HCT116 (cell line): Measurements from ENCODE around the gene RAD9A. TPM values are rescaled to one million over a fixed set of nuclear protein-coding genes. Genes with fewer than 3 reads are reported as not detected.
A peak's percentile ranks its signal among the peaks of the same experiment; 100 is the strongest.

ENCODE experiments used
- ATAC-seq: fragments of 200-7000 bp; cut with Tn5 transposase; 2 replicates; pipeline ENCODE4 v1.9.1; 2020; ENCODE audit warnings: mild to moderate bottlenecking, moderate library complexity
- BruUV-seq: library from RNA; stranded (reverse); fragments of 400-500 nt; replicated peaks from 2 replicates; lab custom pipeline; 2021; lab: Mats Ljungman, UMichigan
- CTCF ChIA-PET: fragments of 300-600 bp; sonication (Branson Sonifier 250); formaldehyde crosslinking; loops from one replicate; lab custom pipeline; 2021; ENCODE audit warnings: antibody characterized with exemption; lab: Charles Lee
- POLR2A ChIA-PET: fragments of 300-600, 350-600 bp; sonication (Branson Sonifier 250); formaldehyde crosslinking; loops from one replicate; lab custom pipeline; 2021; ENCODE audit warnings: antibody characterized with exemption; lab: Charles Lee
- RAD21 ChIA-PET, 2 experiments: fragments of 300-600 bp; sonication (Branson Sonifier 250); formaldehyde crosslinking; loops; one replicate each; lab custom pipeline; 2023; ENCODE audit warnings: low total read pairs in 2 of 2; ENCODE audit not compliant: uncharacterized antibody in 2 of 2, unreplicated experiment in 2 of 2, low non-redundant PET in 1 of 2; lab: Charles Lee
- DNase-seq: peaks from one replicate; pipeline ENCODE4 v3.0.0-alpha.2; 2010; ENCODE audit warnings: low read depth, low spot score
- H2AFZ ChIP-seq: fragments of 200-600 bp; shearing (Covaris generic), sonication (generic); 2 replicates; pipeline ENCODE4 v1.6.1; 2017; ENCODE audit warnings: low read depth, mixed run types, mixed read lengths, antibody characterized with exemption, low read length; ENCODE audit not compliant: poor library complexity, severe bottlenecking
- H3K27ac ChIP-seq: 2 replicates; pipeline ENCODE4 v1.5.1; 2012; ENCODE audit warnings: low read depth, low read length
- H3K27me3 ChIP-seq: fragments of 200-600 bp; sonication (generic); 2 replicates; pipeline ENCODE4 v1.6.1; 2016; ENCODE audit warnings: mixed run types, low read length, mixed read lengths; ENCODE audit not compliant: insufficient read depth
- H3K36me3 ChIP-seq, 2 experiments: fragments of 200-500 bp in 1 of 2; fragments of 200-600 bp in 1 of 2; sonication (Bioruptor generic) in 1 of 2; sonication (generic) in 1 of 2; 2 replicates each; pipeline versions ENCODE4 v1.5.1 to v1.6.1; 2014 to 2016; ENCODE audit warnings: low read length in 2 of 2, inconsistent platforms in 1 of 2, mixed read lengths in 1 of 2, mixed run types in 1 of 2; ENCODE audit not compliant: insufficient read depth in 2 of 2, control insufficient read depth in 1 of 2
- H3K4me1 ChIP-seq, 2 experiments: fragments of 200-600 bp in 1 of 2; sonication (generic) in 1 of 2; 2 replicates each; pipeline versions ENCODE4 v1.5.1 to v1.6.1; 2012 to 2017; ENCODE audit warnings: low read length in 2 of 2, inconsistent platforms in 1 of 2, mild to moderate bottlenecking in 1 of 2, mixed read lengths in 1 of 2, mixed run types in 1 of 2, moderate library complexity in 1 of 2; ENCODE audit not compliant: insufficient read depth in 2 of 2, control insufficient read depth in 1 of 2
- H3K4me2 ChIP-seq: fragments of 200-600 bp; sonication (generic); 2 replicates; pipeline ENCODE4 v1.6.1; 2017; ENCODE audit warnings: mixed run types, low read length, mixed read lengths
- H3K4me3 ChIP-seq, 2 experiments: fragments of 200-600 bp in 1 of 2; sonication (generic) in 1 of 2; replicated peaks in 1 of 2; 2 replicates each; pipeline ENCODE4 v1.5.1; 2011 to 2016; ENCODE audit warnings: low read length in 2 of 2, control low read depth in 1 of 2, low read depth in 1 of 2, mild to moderate bottlenecking in 1 of 2, mixed read lengths in 1 of 2, mixed run types in 1 of 2
- H3K79me2 ChIP-seq: fragments of 200-600 bp; sonication (generic); 2 replicates; pipeline ENCODE4 v1.6.1; 2017; ENCODE audit warnings: mild to moderate bottlenecking, mixed run types, low read length, moderate library complexity, mixed read lengths; ENCODE audit not compliant: insufficient read depth
- H3K9ac ChIP-seq: fragments of 200-600 bp; sonication (generic); 2 replicates; pipeline ENCODE4 v1.6.1; 2016; ENCODE audit warnings: low read length, mixed read lengths
- H3K9me2 ChIP-seq: fragments of 200-600 bp; sonication (generic), shearing (Covaris generic); 2 replicates; pipeline ENCODE4 v1.6.1; 2017; ENCODE audit warnings: mixed run types, mild to moderate bottlenecking, moderate library complexity; ENCODE audit not compliant: insufficient read depth
- H3K9me3 ChIP-seq, 2 experiments: fragments of 200-500 bp in 1 of 2; fragments of 200-600 bp in 1 of 2; sonication (Bioruptor generic) in 1 of 2; sonication (generic) in 1 of 2; 2 replicates each; pipeline ENCODE4 v1.6.1; 2014 to 2017; ENCODE audit warnings: low read length in 2 of 2, mixed read lengths in 2 of 2, inconsistent platforms in 1 of 2, low read depth in 1 of 2, mild to moderate bottlenecking in 1 of 2, mixed run types in 1 of 2, moderate library complexity in 1 of 2; ENCODE audit not compliant: control insufficient read depth in 1 of 2, insufficient read depth in 1 of 2
- H4K20me1 ChIP-seq: fragments of 200-600 bp; sonication (generic), shearing (Covaris generic); 2 replicates; pipeline ENCODE4 v1.6.1; 2017; ENCODE audit warnings: mixed run types, mild to moderate bottlenecking, moderate library complexity; ENCODE audit not compliant: insufficient read depth
- EGR1 ChIP-seq: IDR thresholded peaks from 2 replicates; pipeline ENCODE4 v1.6.1; 2012; ENCODE audit warnings: low read depth
- ELF1 ChIP-seq: IDR thresholded peaks from 2 replicates; pipeline ENCODE4 v1.6.1; 2012; ENCODE audit warnings: low read depth, borderline replicate concordance
- EZH2 ChIP-seq: fragments of 200-600 bp; sonication (generic); IDR thresholded peaks from 2 replicates; pipeline ENCODE4 v1.6.1; 2017; ENCODE audit warnings: antibody characterized with exemption, mixed run types
- JUND ChIP-seq: IDR thresholded peaks from 2 replicates; pipeline ENCODE4 v1.6.1; 2012
- SRF ChIP-seq: IDR thresholded peaks from 2 replicates; pipeline ENCODE4 v1.6.1; 2012; ENCODE audit warnings: low read depth
- ZFX ChIP-seq: fragments of 450-650 bp; IDR thresholded peaks from 2 replicates; pipeline ENCODE4 v1.6.1; 2017
- ZNF274 ChIP-seq: fragments of 200-500 bp; sonication (Bioruptor generic); IDR thresholded peaks from 2 replicates; pipeline ENCODE4 v1.6.1; 2014; ENCODE audit warnings: mild to moderate bottlenecking, low read depth, low read length, inconsistent platforms
- intact Hi-C: fragments of 100-400 bp; cut with micrococcal nuclease; formaldehyde crosslinking; loops from 2 replicates; pipeline ENCODE4 v1.10.0; 2022
- total RNA-seq: library from RNA; stranded (reverse); gene quantifications from one replicate; pipeline ENCODE4 v1.2.1, GENCODE V29; 2021; ENCODE audit not compliant: unreplicated experiment

RAD9A gene
- total RNA-seq, 1 experiment from 2014 or later = 49.8 TPM

DNA sequence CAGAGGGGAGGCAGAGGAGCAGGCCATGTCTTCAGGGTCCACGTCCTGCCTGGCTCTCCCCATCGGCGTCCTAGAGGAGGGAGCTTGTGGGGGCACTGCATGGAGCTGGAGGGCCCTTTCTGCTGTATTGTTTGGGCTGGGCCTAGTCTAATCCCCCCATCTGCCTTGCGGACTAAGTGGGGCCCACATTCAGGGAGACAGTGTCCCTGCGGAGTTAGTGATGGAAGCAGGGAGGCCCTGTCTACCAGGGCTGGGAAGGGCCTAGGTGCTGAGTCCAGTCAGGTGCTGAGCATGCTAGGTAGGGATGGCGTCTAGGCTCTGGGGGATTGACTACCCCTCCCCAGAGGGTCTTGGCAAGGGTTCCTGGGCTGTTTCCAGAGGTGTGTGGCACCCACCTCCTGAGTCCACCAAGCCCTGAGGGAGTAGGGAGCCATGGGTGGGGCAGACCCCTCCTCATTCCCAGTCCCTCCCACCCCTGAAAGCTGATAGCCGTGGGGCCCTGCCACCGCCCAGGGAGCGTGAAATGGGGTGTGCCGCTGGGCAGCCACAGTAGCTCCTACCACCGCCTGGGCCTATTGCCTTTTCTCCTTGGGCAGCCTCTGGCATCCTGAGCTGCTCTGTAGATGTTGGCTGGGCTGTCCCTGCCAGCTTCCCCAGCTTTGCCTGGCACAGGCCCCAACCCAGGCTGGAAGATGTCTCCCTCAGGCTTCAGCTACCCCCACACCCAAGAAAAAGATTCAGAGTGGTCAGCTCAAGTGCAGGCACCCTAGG, 36.6 kb upstream of the RAD9A start:
- Histone ChIP-seq H3K27ac (peak overlapping the region; percentile 95), H4K20me1 (no peaks in the 10 kb centered on the region), H3K27me3 (no peaks in the 10 kb centered on the region), H3K9me3 (no peaks in the 10 kb centered on the region), H3K4me1 (peaks cover 55 to 77% of the 10 kb centered on the region in 2 experiments), H3K9me2 (no peaks in the 10 kb centered on the region), H3K4me2 (peak overlapping the region; percentile 93), H3K79me2 (peaks cover 10% of the 10 kb centered on the region; the same call in 1 of the 2 replicates), H2AFZ (no peak overlapping the region), H3K9ac (peak overlapping the region; percentile 84), H3K4me3 (peak overlapping the region; percentile 41 to 86), H3K36me3 (no peaks in the 10 kb centered on the region)
- TSS peak; percentile 81 for BruUV-seq
- ATAC-seq (no peak), DNase-seq (no peak)
- ChIA-PET POLR2A (interaction anchor here (1.0 to 8.1 kb wide), 6 partner anchors 10 to 113 kb away, joined by 3 to 210 read pairs (median 6); partner anchors contain the start of gene CLCF1), CTCF (interaction anchor here (2.6 to 16.6 kb wide), 3 partner anchors 9 to 38 kb away, joined by 9 to 456 read pairs (median 23); partner anchors contain the start of gene CLCF1), RAD21 (interaction anchor here (0.6 to 6.0 kb wide), 6 partner anchors 19 to 151 kb away, joined by 3 to 76 read pairs (median 5); no protein-coding TSS in a partner anchor)
- intact Hi-C loops = no loop called here
- TF ChIP-seq ZFX (0 out of 2 replicates have a peak, but pooled peaks have one; percentile 10), ZNF274 (no peak), EGR1 (no peak), ELF1 (no peak), EZH2 (no peak), SRF (no peak)

- intact Hi-C loops = no loop called here
- Histone ChIP-seq H3K9me3 (no peaks in the 10 kb centered on the region), H3K36me3 (no peaks in the 10 kb centered on the region), H3K4me2 (peak overlapping the region; percentile 93), H3K79me2 (peaks cover 10% of the 10 kb centered on the region; the same call in 1 of the 2 replicates), H2AFZ (no peak overlapping the region), H3K27me3 (no peaks in the 10 kb centered on the region), H3K4me1 (peaks cover 55 to 76% of the 10 kb centered on the region in 2 experiments), H3K9ac (peak overlapping the region; percentile 84), H4K20me1 (no peaks in the 10 kb centered on the region), H3K9me2 (no peaks in the 10 kb centered on the region), H3K27ac (peak overlapping the region; percentile 95), H3K4me3 (peak overlapping the region; percentile 35 to 86)
- ChIA-PET CTCF (interaction anchor here (2.2 to 16.6 kb wide), 3 partner anchors 10 to 46 kb away, joined by 7 to 456 read pairs (median 23); partner anchors contain the start of genes CLCF1 and PPP1CA), RAD21 (interaction anchor here (0.6 to 6.0 kb wide), 6 partner anchors 18 to 41 kb away, joined by 3 to 76 read pairs (median 6); no protein-coding TSS in a partner anchor), POLR2A (interaction anchor here (2.0 to 8.1 kb wide), 2 partner anchors 20 to 29 kb away, joined by 6 to 210 read pairs; partner anchors contain the start of gene CLCF1)
- DNase-seq (no peak), ATAC-seq (no peak)
- no TSS peak for BruUV-seq
- no peak for TF ChIP-seq ELF1
- TF ChIP-seq JUND = no peak
- no peak for TF ChIP-seq EZH2
Measured at GRCh38 chr11:67355794-67356386, 35.9 kb upstream of the RAD9A start.
